GM12878 (cell line): ENCODE measurements around the gene TAPBPL. TPM values are rescaled to one million over a fixed set of nuclear protein-coding genes. Genes with fewer than 3 reads are reported as not detected.
A peak's percentile ranks its signal among the peaks of the same experiment; 100 is the strongest.

Source experiments
- CREB1 ChIP-seq: IDR thresholded peaks from 2 replicates; pipeline ENCODE4 v1.6.1; 2012; ENCODE audit warnings: low read depth, mild to moderate bottlenecking, inconsistent platforms
- CTCF ChIP-seq, 3 experiments: IDR thresholded peaks in 2 of 3; conservative IDR thresholded peaks in 1 of 3; 2 replicates each; pipeline ENCODE4 v1.5.1; 2011; ENCODE audit warnings: low read depth in 3 of 3, low read length in 3 of 3, mild to moderate bottlenecking in 3 of 3, control low read depth in 2 of 3, moderate library complexity in 2 of 3, inconsistent platforms in 1 of 3, mixed read lengths in 1 of 3; ENCODE audit not compliant: control insufficient read depth in 2 of 3, insufficient read depth in 1 of 3; ENCODE audit errors: extremely low read depth in 1 of 3
- DPF2 ChIP-seq: fragments of 450-650 bp; IDR thresholded peaks from 2 replicates; pipeline ENCODE4 v1.6.1; 2017; ENCODE audit warnings: mild to moderate bottlenecking
- FOXK2 ChIP-seq: fragments of 450-650 bp; IDR thresholded peaks from 2 replicates; pipeline ENCODE4 v1.6.1; 2017; ENCODE audit warnings: mild to moderate bottlenecking, moderate library complexity
- LARP7 ChIP-seq: fragments of 450-650 bp; IDR thresholded peaks from 2 replicates; pipeline ENCODE4 v1.6.1; 2017; ENCODE audit warnings: mild to moderate bottlenecking
- MTA3 ChIP-seq: IDR thresholded peaks from 2 replicates; pipeline ENCODE4 v1.6.1; 2012; ENCODE audit warnings: low read length, inconsistent platforms, borderline replicate concordance
- NFYB ChIP-seq: IDR thresholded peaks from 2 replicates; pipeline ENCODE4 v1.6.1; 2011; ENCODE audit warnings: low read depth, mild to moderate bottlenecking, low read length, improper control_type of control experiment, moderate library complexity; ENCODE audit not compliant: insufficient read depth
- PML ChIP-seq: IDR thresholded peaks from 2 replicates; pipeline ENCODE4 v1.6.1; 2012; ENCODE audit warnings: low read length, inconsistent platforms
- RAD21 ChIP-seq: IDR thresholded peaks from 2 replicates; pipeline ENCODE4 v1.6.1; 2011; ENCODE audit warnings: mild to moderate bottlenecking, low read depth, low read length, moderate library complexity; ENCODE audit not compliant: insufficient read depth
- RELB ChIP-seq: fragments of 450-650 bp; IDR thresholded peaks from 2 replicates; pipeline ENCODE4 v1.6.1; 2017; ENCODE audit warnings: low read depth, mild to moderate bottlenecking, moderate library complexity
- SPI1 ChIP-seq: IDR thresholded peaks from 2 replicates; pipeline ENCODE4 v1.6.1; 2011; ENCODE audit warnings: low read depth, mild to moderate bottlenecking, low read length, moderate library complexity, borderline replicate concordance; ENCODE audit not compliant: insufficient read depth
- TARDBP ChIP-seq: IDR thresholded peaks from 2 replicates; pipeline ENCODE4 v1.6.1; 2016; ENCODE audit warnings: borderline replicate concordance
- TCF12 ChIP-seq: IDR thresholded peaks from 2 replicates; pipeline ENCODE4 v1.6.1; 2011; ENCODE audit warnings: low read depth, mild to moderate bottlenecking, low read length
- TCF3 ChIP-seq: IDR thresholded peaks from 2 replicates; pipeline ENCODE4 v1.6.1; 2012; ENCODE audit warnings: low read depth, mild to moderate bottlenecking, low read length, borderline replicate concordance; ENCODE audit not compliant: insufficient read depth
- YY1 ChIP-seq: IDR thresholded peaks from 2 replicates; pipeline ENCODE4 v1.6.1; 2011; ENCODE audit warnings: low read depth, mild to moderate bottlenecking, low read length
- ZBED1 ChIP-seq: IDR thresholded peaks from 2 replicates; pipeline ENCODE4 v1.6.1; 2016; ENCODE audit warnings: borderline replicate concordance
- polyA plus RNA-seq, 11 experiments: library from polyadenylated mRNA; depleted of rRNA in 4 of 11; unstranded in 6 of 11; stranded (reverse) in 5 of 11; fragments of >200 nt; fragmentation: Nextera tagmentation in 4 of 11; fragmentation: Illumina TruSeq in 1 of 11; extraction: Ambion mirVana in 4 of 11; extraction: Trizol in 1 of 11; gene quantifications; 1 replicate in 1 of 11; 2 replicates in 10 of 11; pipeline versions ENCODE4 v1.2.1 to v1.2.3, GENCODE V29; 2011 to 2016; ENCODE audit warnings: inconsistent platforms in 2 of 11, missing spikeins in 2 of 11, low read depth in 1 of 11
- total RNA-seq, 4 experiments: library from RNA; depleted of rRNA in 3 of 4; stranded (reverse); fragments of >200 nt in 3 of 4; fragmentation: Illumina TruSeq in 1 of 4; extraction: Trizol in 1 of 4; gene quantifications; 2 replicates each; pipeline versions ENCODE4 v1.2.1 to v1.2.3, GENCODE V29; 2013 to 2021
- TF ChIP-seq, protein P1 (sequence below): fragments of 450-650 bp; IDR thresholded peaks from 2 replicates; pipeline ENCODE4 v1.6.1; 2016; ENCODE audit warnings: mild to moderate bottlenecking, moderate library complexity, borderline replicate concordance
- TF ChIP-seq, protein P2 (sequence below): fragments of 450-650 bp; IDR thresholded peaks from 2 replicates; pipeline ENCODE4 v1.6.1; 2017; ENCODE audit warnings: borderline replicate concordance
- TF ChIP-seq, protein P3 (sequence below): fragments of 450-650 bp; IDR thresholded peaks from 2 replicates; pipeline ENCODE4 v1.6.1; 2017; ENCODE audit warnings: mild to moderate bottlenecking

TAPBPL gene
- total and polyA plus RNA-seq, 10 of the 15 experiments (the other 5 are each of a cell fraction or from before 2014, with no cell fraction given): 12.4 to 45.0 (median 29.9) TPM

DNA sequence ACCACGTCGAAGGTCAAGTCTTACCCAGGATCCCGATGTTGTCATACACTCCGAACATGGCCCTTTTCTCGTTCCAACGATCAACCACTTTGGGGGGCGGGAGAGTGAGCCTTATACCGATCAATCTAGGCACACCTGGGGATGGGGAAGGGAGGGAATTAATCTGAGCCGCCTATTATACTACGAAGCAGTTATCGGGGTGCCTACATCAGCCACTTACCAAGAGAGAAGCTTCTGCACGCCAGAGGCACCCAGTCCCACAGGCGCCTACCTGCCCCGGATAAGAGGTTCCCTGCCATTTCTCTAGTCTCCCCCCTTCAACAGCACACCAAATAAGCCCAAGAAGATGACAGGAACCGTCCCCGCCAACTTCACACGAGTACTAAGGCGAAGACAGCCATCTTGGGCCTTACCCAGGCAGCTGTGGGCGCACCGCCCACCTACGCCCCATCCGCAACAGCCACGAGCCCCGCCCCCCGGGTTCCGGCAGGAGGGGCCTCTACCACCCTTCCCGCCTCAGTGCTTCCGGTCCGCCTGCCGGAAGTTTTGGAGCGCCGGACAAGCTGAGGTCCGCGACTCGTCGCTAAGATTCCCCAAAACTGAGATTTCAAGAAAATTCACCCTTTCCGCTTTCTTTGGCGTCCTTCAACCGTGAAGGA, 41.1 kb downstream of the TAPBPL start, which contains the start of gene MRPL51 (continued):
- TF ChIP-seq, protein P1, sequence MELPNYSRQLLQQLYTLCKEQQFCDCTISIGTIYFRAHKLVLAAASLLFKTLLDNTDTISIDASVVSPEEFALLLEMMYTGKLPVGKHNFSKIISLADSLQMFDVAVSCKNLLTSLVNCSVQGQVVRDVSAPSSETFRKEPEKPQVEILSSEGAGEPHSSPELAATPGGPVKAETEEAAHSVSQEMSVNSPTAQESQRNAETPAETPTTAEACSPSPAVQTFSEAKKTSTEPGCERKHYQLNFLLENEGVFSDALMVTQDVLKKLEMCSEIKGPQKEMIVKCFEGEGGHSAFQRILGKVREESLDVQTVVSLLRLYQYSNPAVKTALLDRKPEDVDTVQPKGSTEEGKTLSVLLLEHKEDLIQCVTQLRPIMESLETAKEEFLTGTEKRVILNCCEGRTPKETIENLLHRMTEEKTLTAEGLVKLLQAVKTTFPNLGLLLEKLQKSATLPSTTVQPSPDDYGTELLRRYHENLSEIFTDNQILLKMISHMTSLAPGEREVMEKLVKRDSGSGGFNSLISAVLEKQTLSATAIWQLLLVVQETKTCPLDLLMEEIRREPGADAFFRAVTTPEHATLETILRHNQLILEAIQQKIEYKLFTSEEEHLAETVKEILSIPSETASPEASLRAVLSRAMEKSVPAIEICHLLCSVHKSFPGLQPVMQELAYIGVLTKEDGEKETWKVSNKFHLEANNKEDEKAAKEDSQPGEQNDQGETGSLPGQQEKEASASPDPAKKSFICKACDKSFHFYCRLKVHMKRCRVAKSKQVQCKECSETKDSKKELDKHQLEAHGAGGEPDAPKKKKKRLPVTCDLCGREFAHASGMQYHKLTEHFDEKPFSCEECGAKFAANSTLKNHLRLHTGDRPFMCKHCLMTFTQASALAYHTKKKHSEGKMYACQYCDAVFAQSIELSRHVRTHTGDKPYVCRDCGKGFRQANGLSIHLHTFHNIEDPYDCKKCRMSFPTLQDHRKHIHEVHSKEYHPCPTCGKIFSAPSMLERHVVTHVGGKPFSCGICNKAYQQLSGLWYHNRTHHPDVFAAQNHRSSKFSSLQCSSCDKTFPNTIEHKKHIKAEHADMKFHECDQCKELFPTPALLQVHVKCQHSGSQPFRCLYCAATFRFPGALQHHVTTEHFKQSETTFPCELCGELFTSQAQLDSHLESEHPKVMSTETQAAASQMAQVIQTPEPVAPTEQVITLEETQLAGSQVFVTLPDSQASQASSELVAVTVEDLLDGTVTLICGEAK: peak; percentile 98
- TF ChIP-seq NFYB (no peak), RELB (peak; percentile 95), TCF3 (peak; percentile 46; the same call in 1 of the 2 replicates), MTA3 (peak; percentile 79; the same call in 1 of the 2 replicates), DPF2 (no peak), TARDBP (peak; percentile 11; the same call in 1 of the 2 replicates), LARP7 (no peak), FOXK2 (peak; percentile 59; the same call in 1 of the 2 replicates), PML (peak; percentile 91), TCF12 (peak; percentile 72; the same call in 1 of the 2 replicates), CREB1 (peak; percentile 87), YY1 (peak; percentile 99), CTCF (IDR thresholded peaks at IDR 0.05 in 2 of 3, conservative IDR thresholded peaks at IDR 0.05 in 1 of 3; ENCODE audit: control insufficient read depth in 2 of 3, extremely low read depth in 1 of 3, insufficient read depth in 1 of 3, low read depth in 3 of 3, low read length in 3 of 3) (no peak), ZBED1 (no peak), RAD21 (no peak), SPI1 (no peak)
- TF ChIP-seq, protein P2, sequence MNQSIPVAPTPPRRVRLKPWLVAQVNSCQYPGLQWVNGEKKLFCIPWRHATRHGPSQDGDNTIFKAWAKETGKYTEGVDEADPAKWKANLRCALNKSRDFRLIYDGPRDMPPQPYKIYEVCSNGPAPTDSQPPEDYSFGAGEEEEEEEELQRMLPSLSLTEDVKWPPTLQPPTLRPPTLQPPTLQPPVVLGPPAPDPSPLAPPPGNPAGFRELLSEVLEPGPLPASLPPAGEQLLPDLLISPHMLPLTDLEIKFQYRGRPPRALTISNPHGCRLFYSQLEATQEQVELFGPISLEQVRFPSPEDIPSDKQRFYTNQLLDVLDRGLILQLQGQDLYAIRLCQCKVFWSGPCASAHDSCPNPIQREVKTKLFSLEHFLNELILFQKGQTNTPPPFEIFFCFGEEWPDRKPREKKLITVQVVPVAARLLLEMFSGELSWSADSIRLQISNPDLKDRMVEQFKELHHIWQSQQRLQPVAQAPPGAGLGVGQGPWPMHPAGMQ: no peak
- TF ChIP-seq, protein P3, sequence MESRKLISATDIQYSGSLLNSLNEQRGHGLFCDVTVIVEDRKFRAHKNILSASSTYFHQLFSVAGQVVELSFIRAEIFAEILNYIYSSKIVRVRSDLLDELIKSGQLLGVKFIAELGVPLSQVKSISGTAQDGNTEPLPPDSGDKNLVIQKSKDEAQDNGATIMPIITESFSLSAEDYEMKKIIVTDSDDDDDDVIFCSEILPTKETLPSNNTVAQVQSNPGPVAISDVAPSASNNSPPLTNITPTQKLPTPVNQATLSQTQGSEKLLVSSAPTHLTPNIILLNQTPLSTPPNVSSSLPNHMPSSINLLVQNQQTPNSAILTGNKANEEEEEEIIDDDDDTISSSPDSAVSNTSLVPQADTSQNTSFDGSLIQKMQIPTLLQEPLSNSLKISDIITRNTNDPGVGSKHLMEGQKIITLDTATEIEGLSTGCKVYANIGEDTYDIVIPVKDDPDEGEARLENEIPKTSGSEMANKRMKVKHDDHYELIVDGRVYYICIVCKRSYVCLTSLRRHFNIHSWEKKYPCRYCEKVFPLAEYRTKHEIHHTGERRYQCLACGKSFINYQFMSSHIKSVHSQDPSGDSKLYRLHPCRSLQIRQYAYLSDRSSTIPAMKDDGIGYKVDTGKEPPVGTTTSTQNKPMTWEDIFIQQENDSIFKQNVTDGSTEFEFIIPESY: no peak
